Gastroesophageal sphincter (tissue), 3 donors: ENCODE results near the gene KAZN.

ENCODE experiments used
- POLR2A ChIP-seq, 2 donors: fragments of 450-650 bp; IDR thresholded peaks; one replicate each; pipeline ENCODE4 v1.6.1; 2017; ENCODE audit warnings: antibody characterized with exemption in 2 of 2, mild to moderate bottlenecking in 2 of 2, moderate library complexity in 1 of 2
- POLR2AphosphoS5 ChIP-seq: sonication (generic); formaldehyde crosslinking; IDR thresholded peaks from one replicate; pipeline ENCODE4 v1.6.1; 2017; ENCODE audit warnings: antibody characterized with exemption
- TF ChIP-seq, protein P1 (sequence below), 4 experiments: fragments of 200-600 bp in 2 of 4; fragments of 450-650 bp in 2 of 4; sonication (generic) in 1 of 4; IDR thresholded peaks; one replicate each; pipeline ENCODE4 v1.5.1; 2017 to 2019; ENCODE audit warnings: antibody characterized with exemption in 4 of 4, mild to moderate bottlenecking in 2 of 4, moderate library complexity in 2 of 4

DNA sequence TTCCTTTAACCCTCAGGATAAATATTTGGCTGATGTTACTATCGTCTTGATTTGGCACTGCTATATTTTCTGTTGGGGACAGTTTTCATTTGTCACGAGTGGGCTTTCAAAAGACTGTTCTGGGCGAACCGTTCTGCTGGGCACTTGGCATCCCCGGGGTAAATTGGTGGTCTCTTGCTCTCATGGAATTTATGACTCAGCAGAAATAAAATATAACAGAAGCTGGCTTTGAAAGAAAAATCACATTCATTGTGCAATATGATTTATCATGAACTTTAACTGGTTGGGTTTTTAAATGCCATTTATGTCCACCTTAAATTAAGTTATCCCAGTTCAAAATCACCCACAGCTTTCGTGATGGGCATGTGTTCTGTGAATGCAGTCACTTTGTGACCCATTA is 147.3 kb downstream of the KAZN start:
- TF ChIP-seq, protein P1, sequence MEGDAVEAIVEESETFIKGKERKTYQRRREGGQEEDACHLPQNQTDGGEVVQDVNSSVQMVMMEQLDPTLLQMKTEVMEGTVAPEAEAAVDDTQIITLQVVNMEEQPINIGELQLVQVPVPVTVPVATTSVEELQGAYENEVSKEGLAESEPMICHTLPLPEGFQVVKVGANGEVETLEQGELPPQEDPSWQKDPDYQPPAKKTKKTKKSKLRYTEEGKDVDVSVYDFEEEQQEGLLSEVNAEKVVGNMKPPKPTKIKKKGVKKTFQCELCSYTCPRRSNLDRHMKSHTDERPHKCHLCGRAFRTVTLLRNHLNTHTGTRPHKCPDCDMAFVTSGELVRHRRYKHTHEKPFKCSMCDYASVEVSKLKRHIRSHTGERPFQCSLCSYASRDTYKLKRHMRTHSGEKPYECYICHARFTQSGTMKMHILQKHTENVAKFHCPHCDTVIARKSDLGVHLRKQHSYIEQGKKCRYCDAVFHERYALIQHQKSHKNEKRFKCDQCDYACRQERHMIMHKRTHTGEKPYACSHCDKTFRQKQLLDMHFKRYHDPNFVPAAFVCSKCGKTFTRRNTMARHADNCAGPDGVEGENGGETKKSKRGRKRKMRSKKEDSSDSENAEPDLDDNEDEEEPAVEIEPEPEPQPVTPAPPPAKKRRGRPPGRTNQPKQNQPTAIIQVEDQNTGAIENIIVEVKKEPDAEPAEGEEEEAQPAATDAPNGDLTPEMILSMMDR (IDR thresholded peaks at IDR 0.05), result no peak
- no peak for TF ChIP-seq POLR2AphosphoS5
- no peak for TF ChIP-seq POLR2A (IDR thresholded peaks at IDR 0.05)
